GM21619 (cell line): ENCODE measurements around the gene DRD2.

Experiments
- ATAC-seq: cut with Tn5 transposase; IDR thresholded peaks from one replicate; pipeline ENCODE4 v1.9.1; 2021; ENCODE audit not compliant: unreplicated experiment

The DRD2 gene

DNA sequence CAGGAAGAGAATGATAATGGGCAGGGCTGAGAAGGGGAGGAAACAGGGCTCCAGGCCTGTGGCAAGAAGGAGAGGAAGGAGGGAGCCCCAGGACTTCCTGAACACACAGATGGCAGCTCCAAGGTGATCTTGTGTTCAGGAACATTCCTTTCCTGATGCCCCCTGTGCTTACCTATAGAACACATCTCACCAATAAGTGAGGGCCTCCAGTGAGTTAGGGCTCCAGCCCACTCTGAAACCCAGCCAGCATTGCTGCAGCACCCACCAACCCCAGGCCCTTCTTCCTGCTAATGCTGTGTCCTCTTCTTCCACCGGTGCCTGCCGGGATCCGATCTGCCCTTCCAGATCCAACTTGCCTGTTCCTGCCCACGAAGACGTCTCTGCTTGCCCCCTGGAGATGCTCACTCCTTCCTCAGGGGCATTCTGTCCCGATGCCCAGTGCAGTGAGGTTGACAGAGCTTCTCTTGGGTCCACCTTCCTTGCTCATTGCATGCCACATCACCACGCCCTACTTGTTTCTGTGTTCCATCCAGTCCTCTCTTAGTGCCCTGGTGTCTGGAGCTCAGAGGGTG lies 70.3 kb downstream of the DRD2 start:
- no peak for ATAC-seq

DNA sequence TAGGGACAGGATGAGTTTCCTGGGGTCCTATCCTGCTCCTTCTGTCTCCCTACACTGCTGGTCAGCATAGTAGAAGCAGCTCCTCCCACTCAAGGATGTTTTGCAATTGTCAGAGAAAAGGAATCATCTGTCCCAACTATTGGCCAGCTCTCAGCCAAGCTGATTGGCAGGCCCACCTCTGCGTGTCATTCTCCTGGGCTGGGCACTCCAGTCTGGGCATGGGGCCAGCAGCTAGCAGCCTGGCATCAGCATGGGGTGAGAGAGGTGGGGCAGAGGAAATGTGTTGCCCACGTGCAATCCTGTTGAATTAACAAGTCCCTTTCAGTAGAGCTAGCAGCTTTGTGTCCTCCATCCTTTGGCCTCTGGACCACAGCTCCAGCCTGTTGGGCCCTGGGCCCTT lies 73.5 kb downstream of the DRD2 start:
- ATAC-seq: no peak

DNA sequence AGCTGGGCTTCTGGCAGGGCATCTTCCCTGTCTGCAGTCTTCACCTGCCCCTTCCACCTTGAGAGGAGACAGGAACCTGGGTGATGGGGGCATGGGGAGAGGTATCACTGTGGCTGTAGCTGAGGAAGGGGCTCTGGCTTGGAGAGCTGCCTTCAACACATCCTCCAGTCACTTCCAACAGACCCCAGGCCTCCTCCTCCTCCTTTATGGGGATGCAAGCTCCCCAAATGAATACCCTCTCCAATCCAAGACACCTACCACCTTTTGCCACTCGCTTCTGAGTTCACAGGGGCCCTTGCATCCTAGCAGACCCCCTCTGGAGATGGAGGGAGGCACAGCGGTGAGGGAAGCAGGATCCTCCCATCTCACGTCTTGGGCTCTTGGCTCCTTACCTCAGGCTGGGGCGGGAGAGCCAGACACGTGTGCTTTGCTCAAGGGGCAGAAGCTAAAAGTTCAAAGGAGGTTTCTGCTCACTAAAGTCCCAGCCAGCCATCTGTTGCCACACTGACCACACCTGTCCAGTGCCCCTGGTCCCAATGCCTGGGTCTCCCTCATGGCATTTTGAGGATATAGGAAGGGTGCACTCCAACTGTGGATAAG lies 74.5 kb downstream of the DRD2 start:
- no peak for ATAC-seq

DNA sequence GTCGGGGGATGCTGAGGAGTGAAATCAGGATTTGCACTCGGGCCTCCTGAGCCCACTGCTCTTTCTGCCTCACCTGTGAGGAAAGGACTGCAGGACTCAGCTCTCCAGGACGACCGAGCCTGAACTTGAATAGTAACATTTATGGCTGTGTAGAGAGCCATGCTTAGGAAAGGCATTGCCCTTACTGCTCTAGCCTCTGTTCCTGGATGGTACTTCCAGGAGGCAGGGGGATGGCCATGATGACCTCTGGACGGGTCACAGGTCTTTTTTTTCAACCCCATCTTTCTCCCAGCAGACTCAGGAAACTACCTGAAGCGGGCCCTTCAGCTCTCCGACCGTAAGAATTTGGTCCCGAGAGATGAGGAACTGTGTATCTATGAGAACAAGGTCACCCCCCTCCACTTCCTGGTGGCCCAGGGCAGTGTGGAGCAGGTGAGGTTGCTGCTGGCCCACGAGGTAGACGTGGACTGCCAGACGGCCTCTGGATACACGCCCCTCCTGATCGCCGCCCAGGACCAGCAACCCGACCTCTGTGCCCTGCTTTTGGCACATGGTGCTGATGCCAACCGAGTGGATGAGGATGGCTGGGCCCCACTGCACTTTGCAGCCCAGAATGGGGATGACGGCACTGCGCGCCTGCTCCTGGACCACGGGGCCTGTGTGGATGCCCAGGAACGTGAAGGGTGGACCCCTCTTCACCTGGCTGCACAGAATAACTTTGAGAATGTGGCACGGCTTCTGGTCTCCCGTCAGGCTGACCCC lies 76.3 kb downstream of the DRD2 start:
- no peak for ATAC-seq

DNA sequence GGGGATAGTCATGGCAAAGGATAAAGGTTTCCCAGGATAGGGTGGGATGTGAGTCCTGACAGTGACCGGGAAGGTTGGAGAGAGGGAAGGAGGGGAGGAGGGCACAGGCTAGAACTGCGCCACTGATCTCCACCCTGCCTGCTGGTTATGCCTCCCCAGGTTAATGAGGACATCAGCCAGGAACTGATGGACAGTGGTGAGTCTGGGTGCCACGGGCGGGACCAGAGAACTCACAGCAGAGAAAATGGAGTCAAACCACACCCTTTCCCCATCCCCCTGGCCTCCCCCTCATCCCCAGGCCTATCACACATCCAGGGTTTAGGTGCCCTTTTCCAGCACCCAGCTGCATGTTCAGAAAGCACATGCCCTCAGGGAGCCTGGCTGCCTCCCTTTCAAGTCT lies 77.4 kb downstream of the DRD2 start:
- no peak for ATAC-seq

DNA sequence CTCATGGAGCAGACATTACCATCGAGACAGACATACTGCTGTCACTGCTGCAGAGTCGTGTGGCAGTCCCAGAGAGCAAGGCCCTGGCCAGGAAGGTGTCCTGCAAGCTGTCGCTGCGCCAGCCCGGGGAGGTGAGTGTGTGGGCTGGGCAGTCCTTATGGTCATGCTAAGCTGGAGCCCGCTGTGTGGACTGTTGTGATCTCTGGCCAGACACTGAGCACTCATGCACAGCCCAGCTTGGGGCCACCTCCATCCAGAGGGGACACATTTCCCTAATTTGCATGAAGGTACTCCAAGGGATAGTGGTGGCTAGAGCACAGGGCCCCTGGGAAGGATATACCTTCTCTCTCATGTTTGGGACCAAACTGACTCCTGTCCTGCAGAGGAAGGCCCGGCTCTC lies 78.0 kb downstream of the DRD2 start:
- ATAC-seq: no peak

DNA sequence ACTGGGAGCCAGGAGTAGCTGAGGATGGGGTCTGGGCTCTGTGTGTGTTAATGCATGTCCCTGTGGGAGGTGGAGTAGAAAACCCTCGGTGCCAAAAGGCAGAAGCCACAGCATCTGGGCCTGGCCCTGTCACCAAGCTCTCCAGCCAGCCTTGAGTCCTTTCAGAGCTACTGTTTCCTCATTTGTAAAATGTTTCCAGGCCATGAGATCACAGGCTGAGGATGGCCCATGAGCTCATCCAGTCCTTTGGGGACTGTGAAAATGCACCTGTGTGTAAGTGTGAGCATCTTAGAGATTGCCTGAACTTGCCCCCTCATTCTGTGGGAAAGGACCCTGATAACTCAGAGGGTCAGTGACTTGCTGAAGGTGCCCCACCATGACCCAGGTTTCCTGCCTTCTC lies 78.5 kb downstream of the DRD2 start:
- ATAC-seq: no peak

DNA sequence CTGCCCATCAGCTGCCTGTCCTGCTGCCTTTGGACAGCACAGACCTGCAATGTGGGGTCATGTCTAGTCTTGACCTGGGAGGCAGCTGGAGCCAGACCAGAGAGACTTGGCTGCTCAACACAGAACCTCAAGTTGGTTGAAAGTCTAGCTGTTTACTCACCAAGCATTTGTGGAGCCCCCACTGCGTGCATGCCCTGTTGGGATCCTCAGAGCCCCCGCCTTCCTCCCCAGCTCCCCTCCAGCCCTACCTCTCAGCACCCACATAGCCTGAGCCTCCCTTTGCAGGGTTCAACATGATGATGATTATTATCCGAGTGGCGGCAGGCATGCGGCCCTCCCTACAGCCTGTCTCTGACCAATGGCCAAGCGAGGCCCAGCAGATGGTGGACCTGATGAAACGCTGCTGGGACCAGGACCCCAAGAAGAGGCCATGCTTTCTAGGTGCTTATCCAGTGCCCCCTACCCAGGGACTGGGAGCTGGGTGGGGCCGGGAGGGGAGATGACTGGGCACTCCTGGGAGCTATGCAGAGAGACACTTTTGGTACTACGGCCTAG lies 79.3 kb downstream of the DRD2 start:
- ATAC-seq: no peak

DNA sequence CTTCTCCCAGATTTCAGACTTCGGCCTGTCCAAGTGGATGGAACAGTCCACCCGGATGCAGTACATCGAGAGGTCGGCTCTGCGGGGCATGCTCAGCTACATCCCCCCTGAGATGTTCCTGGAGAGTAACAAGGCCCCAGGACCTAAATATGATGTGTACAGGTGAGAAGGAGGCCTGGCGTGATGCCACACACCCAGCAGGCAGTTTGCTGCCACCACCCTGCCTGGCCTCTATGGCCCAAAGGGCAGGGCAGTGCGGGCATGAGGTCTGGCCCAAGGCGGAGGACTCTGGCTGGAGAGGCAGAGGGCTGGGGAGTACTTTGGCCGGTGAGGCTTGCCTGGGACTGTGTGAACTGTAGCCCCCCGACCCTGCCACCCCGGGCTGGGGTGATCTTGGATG lies 80.3 kb downstream of the DRD2 start:
- no peak for ATAC-seq

DNA sequence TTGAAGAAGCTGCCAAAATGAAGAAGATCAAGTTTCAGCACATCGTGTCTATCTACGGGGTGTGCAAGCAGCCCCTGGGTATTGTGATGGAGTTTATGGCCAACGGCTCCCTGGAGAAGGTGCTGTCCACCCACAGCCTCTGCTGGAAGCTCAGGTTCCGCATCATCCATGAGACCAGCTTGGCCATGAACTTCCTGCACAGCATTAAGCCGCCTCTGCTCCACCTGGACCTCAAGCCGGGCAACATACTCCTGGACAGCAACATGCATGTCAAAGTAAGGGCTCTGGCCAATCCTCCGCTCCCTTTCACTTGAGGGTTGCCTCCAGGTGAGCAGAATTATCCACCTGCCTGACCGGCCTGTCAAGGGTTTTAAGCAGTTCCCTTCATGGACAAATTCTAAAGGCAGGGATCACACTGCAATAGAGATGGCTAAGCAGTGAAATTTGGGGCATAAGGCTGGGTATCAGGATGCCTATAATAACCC lies 81.7 kb downstream of the DRD2 start:
- no peak for ATAC-seq

DNA sequence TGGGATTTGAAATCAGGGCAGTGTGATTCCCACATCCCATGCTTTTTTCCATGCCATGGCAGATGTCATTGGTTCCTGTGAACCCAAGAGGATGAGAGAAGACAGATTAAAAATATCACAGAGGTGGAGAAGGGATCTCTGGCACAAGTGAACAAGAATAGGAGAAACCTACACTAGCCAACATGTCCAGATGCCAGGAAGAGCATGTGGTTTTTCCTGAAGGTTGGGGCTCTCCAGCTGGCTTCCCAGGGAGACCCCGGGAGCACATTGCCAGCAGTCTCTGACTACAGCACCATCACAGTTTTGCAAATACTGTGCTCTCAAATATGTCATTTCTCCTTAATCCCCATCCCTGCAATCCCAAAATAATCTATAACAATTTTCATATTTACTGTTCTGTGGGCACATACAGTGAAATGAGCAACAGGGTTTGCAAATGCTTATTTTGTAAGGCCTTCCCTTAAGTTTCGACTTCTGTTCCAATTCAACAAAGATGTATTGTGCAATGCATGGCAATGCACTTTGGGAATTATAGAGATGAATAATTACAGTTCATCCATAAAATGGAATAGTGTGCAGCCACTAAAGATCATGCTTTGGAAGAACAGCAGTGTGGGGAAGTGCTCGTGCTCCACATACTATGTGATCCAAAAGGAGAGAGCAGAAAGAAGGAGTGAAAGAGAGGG lies 82.8 kb downstream of the DRD2 start:
- ATAC-seq: no peak

DNA sequence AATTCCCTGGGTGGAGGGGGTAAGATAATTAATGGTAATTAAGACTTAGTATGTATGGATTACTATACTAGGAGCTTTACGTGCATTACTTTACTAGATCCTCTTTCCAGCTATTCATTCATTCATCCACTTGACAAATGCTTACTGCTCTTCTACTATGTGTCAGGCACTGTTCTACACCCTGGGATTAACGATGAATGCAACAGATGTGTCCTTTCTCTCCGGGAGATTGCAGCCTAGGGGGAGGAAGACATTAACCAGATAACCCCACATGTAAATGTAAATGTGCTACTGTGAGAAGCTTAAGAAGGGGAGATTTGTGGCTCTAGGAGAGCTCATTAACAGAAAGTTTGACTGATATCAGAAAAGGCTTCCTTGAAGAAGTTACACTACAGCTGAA lies 85.9 kb downstream of the DRD2 start:
- no peak for ATAC-seq

DNA sequence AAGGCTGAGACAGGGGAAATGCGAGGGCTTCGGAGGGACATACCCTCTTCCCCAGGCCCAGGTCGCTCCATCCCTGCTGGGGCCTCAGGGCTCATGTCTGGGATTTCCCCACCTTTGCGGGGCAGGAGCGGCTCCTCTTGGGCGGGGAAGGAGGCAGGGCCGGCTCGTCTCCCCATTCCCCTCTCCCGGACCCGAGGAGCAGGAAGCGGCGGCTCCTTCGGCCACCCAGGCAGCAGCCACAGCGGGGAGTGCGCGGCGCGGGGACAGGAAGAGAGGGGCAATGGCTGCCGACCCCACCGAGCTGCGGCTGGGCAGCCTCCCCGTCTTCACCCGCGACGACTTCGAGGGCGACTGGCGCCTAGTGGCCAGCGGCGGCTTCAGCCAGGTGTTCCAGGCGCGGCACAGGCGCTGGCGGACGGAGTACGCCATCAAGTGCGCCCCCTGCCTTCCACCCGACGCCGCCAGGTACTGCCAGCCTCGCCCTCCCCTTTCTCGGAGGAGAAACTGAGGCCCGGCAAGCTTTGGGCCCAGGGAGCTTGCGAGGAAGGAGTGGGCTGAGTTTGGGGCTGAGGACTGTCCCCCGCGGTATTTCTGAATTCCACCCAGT lies 87.5 kb downstream of the DRD2 start, which contains the start of gene ANKK1:
TSS of gene ANKK1 (plus strand) at position 175 of the 607 bp plus-strand sequence. CDS start at position 281, 106 bp downstream.
- no peak for ATAC-seq

DNA sequence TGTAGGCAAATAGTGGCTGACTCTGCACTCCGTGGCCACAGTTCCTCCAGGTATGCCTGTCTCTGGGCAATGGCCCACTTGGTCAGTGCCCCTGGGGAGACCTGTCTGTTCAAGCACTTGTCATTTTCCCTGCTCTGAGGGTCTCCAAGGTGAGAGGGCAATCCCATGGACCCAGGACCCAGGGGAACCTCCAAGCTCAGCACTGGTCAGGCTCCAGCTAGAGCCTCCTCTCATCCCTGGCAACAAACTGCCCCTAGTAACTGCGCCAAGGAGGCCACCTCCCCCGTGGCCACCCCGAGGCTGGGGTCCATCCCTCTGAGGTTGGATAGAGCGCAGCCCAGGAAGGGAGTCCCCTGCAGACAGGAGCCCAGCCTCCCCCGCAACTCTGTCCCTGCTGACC lies 88.3 kb downstream of the DRD2 start:
- ATAC-seq: no peak

DNA sequence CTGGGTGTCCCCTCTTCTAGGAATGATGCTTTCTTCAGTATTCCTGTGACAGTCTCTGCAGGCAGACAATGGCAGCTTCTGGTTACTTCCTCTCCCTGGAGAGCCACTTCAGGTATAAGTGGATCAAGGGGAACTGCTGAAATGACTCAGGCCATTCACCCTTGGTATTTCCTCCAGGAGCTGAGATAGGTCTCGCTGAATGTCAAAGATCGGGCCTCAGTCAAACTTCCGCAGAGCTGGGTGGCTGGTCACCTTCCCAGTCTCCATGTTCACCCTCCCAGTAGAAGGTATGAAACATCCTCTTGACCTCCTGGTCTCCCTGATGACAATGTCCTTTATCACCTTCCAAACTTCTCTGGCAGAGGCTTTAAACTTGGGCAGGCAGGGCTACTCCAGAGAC lies 89.4 kb downstream of the DRD2 start:
- ATAC-seq: no peak

DNA sequence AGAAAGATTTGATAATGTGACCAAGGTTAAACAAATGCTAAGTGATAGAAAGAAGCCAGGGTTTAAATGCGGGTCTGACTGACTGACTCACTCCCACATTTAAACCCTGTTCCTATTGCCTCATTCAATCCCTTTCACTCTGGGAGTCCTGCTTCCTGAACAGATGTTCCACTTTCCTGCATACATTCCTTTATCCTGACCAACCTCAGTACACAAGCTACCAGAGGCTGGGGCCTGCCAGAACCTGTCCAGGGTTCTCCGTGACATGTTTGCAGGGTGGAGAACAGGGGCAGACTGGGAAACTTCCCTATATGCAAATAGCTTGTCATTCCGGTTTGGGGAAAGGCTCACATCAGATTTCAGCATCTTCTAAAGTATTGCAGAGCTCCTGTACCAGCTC lies 90.6 kb downstream of the DRD2 start:
- ATAC-seq: no peak

DNA sequence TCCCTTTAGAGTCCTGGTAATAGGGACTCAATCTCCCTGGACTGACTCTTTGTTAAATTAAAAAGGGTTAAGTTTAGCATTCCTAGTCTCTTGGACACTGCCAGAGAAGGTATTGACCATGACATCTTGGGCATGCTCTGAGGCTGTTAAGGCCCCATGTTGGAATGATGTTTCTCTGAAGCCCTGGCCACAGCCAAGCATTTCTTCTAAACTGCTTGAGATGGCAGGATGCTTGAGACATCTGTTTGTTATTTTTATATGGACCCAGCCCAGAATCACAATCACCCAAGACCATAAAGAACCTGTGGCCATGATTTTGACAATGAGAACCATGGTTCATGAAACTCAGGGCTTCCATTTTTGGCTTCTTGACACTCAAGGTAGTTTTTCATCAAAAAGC lies 93.1 kb downstream of the DRD2 start:
- ATAC-seq: no peak

DNA sequence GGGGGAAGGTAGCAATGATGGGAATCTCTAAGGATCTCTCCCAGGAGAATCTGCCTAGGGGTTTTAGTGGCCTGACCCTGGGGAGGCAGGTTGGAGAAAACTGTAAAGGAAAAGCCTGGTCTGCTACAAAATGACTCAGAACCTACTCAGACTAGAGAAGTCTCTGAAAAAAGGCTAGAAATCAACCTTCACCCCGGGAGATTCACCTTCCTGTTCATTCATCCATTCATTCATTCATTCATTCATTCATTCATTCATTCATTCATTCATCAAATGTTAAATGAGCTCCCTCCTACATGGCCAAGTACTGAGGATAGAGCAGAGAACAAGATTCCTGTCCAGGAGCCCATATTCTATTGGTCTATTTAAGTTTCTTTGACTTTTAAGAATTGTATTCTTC lies 96.5 kb downstream of the DRD2 start:
- no peak for ATAC-seq

DNA sequence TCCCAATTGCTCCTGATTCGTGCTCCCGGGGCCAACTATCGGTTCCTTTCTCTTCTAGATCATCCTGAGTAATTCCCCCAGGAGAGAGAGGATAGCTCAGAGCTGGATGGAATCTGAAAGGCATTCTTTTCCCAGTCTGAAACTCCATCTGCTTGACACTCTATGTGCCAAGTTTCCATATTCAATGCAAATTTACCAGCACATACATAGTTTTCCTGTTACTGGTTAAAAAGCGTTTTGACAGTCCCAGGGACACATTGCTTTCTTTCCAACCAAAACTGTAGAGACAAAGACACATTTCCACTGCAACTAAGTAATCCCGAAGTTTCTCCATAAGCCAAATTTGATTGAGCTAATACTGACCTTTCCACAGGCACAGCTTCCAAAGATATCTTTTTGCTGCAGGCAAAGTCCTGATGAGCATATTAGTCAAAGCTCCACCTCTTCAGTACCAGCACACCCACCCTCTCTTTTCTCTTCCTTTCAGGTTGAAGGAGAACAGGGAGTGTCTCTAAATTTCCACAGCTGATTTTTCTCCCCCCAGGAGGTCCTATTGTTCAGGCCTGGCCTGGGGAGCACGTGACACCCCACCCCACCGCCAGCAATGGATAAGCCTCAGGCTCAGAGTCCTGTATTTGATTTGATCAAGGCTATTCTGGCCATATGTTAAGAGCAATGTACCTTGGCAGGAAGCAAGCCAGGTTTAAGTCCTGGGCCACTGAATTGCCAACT lies 97.4 kb downstream of the DRD2 start:
- ATAC-seq: no peak

DNA sequence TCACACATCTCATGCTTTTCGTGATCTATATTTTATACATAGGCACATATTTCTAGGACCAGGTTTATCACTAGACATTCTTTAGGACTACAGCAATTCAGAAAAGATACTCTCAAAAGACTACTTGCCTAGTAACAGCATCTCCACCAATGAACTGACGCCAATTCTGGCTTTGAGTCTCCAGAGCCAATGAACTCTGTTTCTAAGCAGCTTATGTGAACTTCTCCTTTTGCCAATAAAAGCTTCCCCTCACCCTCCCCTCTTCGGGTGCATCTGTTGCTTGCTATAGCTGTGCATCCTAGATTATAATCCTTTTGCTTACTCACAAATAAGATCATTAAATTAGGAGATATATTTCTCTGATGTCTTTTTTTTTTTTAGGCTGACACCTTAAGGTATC lies 99.0 kb downstream of the DRD2 start:
- no peak for ATAC-seq
